Measurements from ENCODE around the gene DYNC2I2. TPM values are rescaled to one million over a fixed set of nuclear protein-coding genes. Genes with fewer than 3 reads are reported as not detected.
A peak's percentile ranks its signal among the peaks of the same experiment; 100 is the strongest.

The DYNC2I2 gene
- total and polyA plus RNA-seq, 11 donors, result 20.5 to 65.7 (median 35.1) TPM

- intact Hi-C loops (cut with DNase I), result loop anchor here in 4 of 10 donors (2.0 to 10.0 kb wide), 3 partner anchors 29 to 51 kb away; partner anchors contain the start of gene DYNC2I2 (in 1 of the 4)
- peak overlapping the region in 4 of 12 donors; percentile 4 to 70 (median 24) for H3K4me3 ChIP-seq
- peak overlapping the region in 6 of 12 donors; percentile 4 to 92 (median 20) for H3K27ac ChIP-seq
- no peaks in the 10 kb centered on the region for H3K9me3 ChIP-seq
- peaks cover 3 to 52% (median 25%) of the 10 kb centered on the region in 12 donors for H3K4me1 ChIP-seq
- H3K36me3 ChIP-seq, result peaks cover 0 to 4% (median 0%) of the 10 kb centered on the region in 9 donors
- TF ChIP-seq CTCF (IDR thresholded peaks at IDR 0.05) (no peak), POLR2A (IDR thresholded peaks at IDR 0.05) (no peak)
- WGBS, 4 donors, result 78 to 86% (median 83%) methylated on average over 16 to 17 of the region's 17 CpGs
- H3K27me3 ChIP-seq, result no peaks in the 10 kb centered on the region
- ATAC-seq (no peak), DNase-seq (peak in 1 of 5 donors; percentile 25)
These were observed 29.2 kb upstream of the DYNC2I2 start for GRCh38 chr9:128685636-128686489.

- H3K27ac ChIP-seq, result peak overlapping the region in 11 of 12 donors; percentile 52 to 92 (median 70)
- 10 to 17% (median 16%) methylated on average over 15 of the region's 15 CpGs for WGBS, 4 donors
- H3K36me3 ChIP-seq, result no peaks in the 10 kb centered on the region
- H3K27me3 ChIP-seq, result no peaks in the 10 kb centered on the region
- peak in 1 of 2 donors; percentile 49 for TF ChIP-seq POLR2A (IDR thresholded peaks at IDR 0.05)
- no peak for TF ChIP-seq CTCF (IDR thresholded peaks at IDR 0.05)
- peak; percentile 47 to 74 (median 53) for ATAC-seq
- no peaks in the 10 kb centered on the region for H3K9me3 ChIP-seq
- H3K4me3 ChIP-seq, result peak overlapping the region; percentile 17 to 70 (median 58)
- DNase-seq, result peak; percentile 77 to 83 (median 79)
- intact Hi-C loops (cut with DNase I), result loop anchor here in 4 of 10 donors (2.0 to 10.0 kb wide), 3 partner anchors 28 to 50 kb away; partner anchors contain the start of gene DYNC2I2 (in 1 of the 4)
- H3K4me1 ChIP-seq, result peaks cover 0 to 45% (median 19%) of the 10 kb centered on the region in 12 donors
These were observed 27.9 kb upstream of the DYNC2I2 start for GRCh38 chr9:128684325-128685199.

GRCh38 chr9:128684065-128684324 lies 27.3 kb upstream of the DYNC2I2 start:
- no peaks in the 10 kb centered on the region for H3K27me3 ChIP-seq
- TF ChIP-seq POLR2A (IDR thresholded peaks at IDR 0.05) (no peak), CTCF (IDR thresholded peaks at IDR 0.05) (no peak)
- no peaks in the 10 kb centered on the region for H3K36me3 ChIP-seq
- ATAC-seq, result peak in 2 of 4 donors; percentile 4 to 14
- WGBS, 4 donors, result 0 to 5% (median 0%) methylated on average over 3 of the region's 3 CpGs
- peak overlapping the region; percentile 17 to 70 (median 58) for H3K4me3 ChIP-seq
- DNase-seq, result no peak
- peaks cover 0 to 45% (median 19%) of the 10 kb centered on the region in 12 donors for H3K4me1 ChIP-seq
- H3K9me3 ChIP-seq, result no peaks in the 10 kb centered on the region
- H3K27ac ChIP-seq, result peak overlapping the region; percentile 18 to 92 (median 68)
- intact Hi-C loops (cut with DNase I), result loop anchor here in 2 of 10 donors (2.0 to 10.0 kb wide), 2 partner anchors 27 to 49 kb away; partner anchors contain the start of gene DYNC2I2 (in 1 of the 2)
